H1 (cell line): Measurements from ENCODE around the gene CEP192. TPM values are rescaled to one million over a fixed set of nuclear protein-coding genes. Genes with fewer than 3 reads are reported as not detected.

Source experiments
- CTCF ChIA-PET: fragments of 300-600 bp; sonication (Branson Sonifier 250); formaldehyde crosslinking; loops from one replicate; lab custom pipeline; 2021; ENCODE audit not compliant: partially characterized antibody; lab: Charles Lee
- POLR2A ChIA-PET: fragments of 300-600 bp; sonication (Branson Sonifier 250); formaldehyde crosslinking; loops from one replicate; lab custom pipeline; 2021; ENCODE audit warnings: inconsistent platforms; ENCODE audit not compliant: partially characterized antibody; lab: Charles Lee
- DNase-seq, 2 experiments: peaks; one replicate each; pipeline versions ENCODE4 v3.0.0 to v3.0.0-alpha.2; 2010 to 2022; ENCODE audit warnings: low spot score in 2 of 2, low read depth in 1 of 2, mixed read lengths in 1 of 2
- FAIRE-seq: peaks from 2 replicates; lab custom pipeline; 2011; peaks lifted over from hg19 to GRCh38; lab: Jason Lieb, UNC
- H2AFZ ChIP-seq: 2 replicates; pipeline ENCODE4 v1.8.1; 2012; ENCODE audit warnings: low read length, inconsistent platforms
- H2AK5ac ChIP-seq: 2 replicates; pipeline ENCODE4 v1.6.1; 2013; ENCODE audit warnings: low read depth, low read length
- H2BK120ac ChIP-seq: replicated peaks from 2 replicates; pipeline ENCODE3; 2013; ENCODE audit warnings: low read depth, low read length, inconsistent platforms
- H2BK12ac ChIP-seq: 2 replicates; pipeline ENCODE4 v1.6.1; 2013; ENCODE audit warnings: low read depth, low read length
- H2BK15ac ChIP-seq: 2 replicates; pipeline ENCODE4 v1.6.1; 2013; ENCODE audit warnings: low read length
- H2BK20ac ChIP-seq: 2 replicates; pipeline ENCODE4 v1.6.1; 2013; ENCODE audit warnings: low read length
- H2BK5ac ChIP-seq: 2 replicates; pipeline ENCODE4 v1.6.1; 2013; ENCODE audit warnings: low read depth, low read length
- H3K14ac ChIP-seq: 2 replicates; pipeline ENCODE4 v1.6.1; 2013; ENCODE audit warnings: inconsistent platforms; ENCODE audit not compliant: insufficient read length
- H3K18ac ChIP-seq: 2 replicates; pipeline ENCODE4 v1.6.1; 2013; ENCODE audit warnings: low read length; ENCODE audit errors: extremely low read depth
- H3K23ac ChIP-seq: 2 replicates; pipeline ENCODE4 v1.6.1; 2013; ENCODE audit warnings: inconsistent platforms; ENCODE audit not compliant: insufficient read length
- H3K23me2 ChIP-seq: 2 replicates; pipeline ENCODE4 v1.6.1; 2013; ENCODE audit warnings: low read depth, low read length
- H3K27ac ChIP-seq: 2 replicates; pipeline ENCODE4 v1.6.1; 2011; ENCODE audit warnings: low read depth, low read length, inconsistent platforms
- H3K27me3 ChIP-seq, 4 experiments: replicated peaks in 1 of 4; 1 replicate in 1 of 4; 2 replicates in 3 of 4; pipeline versions ENCODE4 v1.6.1 to v1.8.1; 2011 to 2013; ENCODE audit warnings: low read length in 3 of 4, mild to moderate bottlenecking in 3 of 4, inconsistent platforms in 2 of 4, mixed read lengths in 2 of 4, moderate library complexity in 1 of 4; ENCODE audit not compliant: control insufficient read depth in 3 of 4, insufficient read depth in 3 of 4; ENCODE audit errors: extremely low read depth in 1 of 4
- H3K36me3 ChIP-seq, 4 experiments: 2 replicates each; pipeline versions ENCODE4 v1.6.1 to v1.8.1; 2011 to 2013; ENCODE audit warnings: mild to moderate bottlenecking in 4 of 4, low read length in 3 of 4, moderate library complexity in 2 of 4, control low read depth in 1 of 4, inconsistent platforms in 1 of 4; ENCODE audit not compliant: insufficient read depth in 4 of 4, control insufficient read depth in 2 of 4
- H3K4ac ChIP-seq: replicated peaks from 2 replicates; pipeline ENCODE3; 2013; ENCODE audit warnings: low read length, low read depth, mixed read lengths, inconsistent platforms; ENCODE audit not compliant: insufficient read length
- H3K4me1 ChIP-seq, 4 experiments: replicated peaks in 1 of 4; 1 replicate in 1 of 4; 2 replicates in 3 of 4; pipeline versions ENCODE4 v1.6.1 to v1.8.1; 2011 to 2013; ENCODE audit warnings: low read length in 3 of 4, inconsistent platforms in 2 of 4, mixed read lengths in 1 of 4; ENCODE audit not compliant: insufficient read depth in 4 of 4, control insufficient read depth in 3 of 4
- H3K4me2 ChIP-seq, 2 experiments: 2 replicates each; pipeline versions ENCODE4 v1.6.1 to v1.8.1; 2011 to 2013; ENCODE audit warnings: low read depth in 2 of 2, low read length in 2 of 2, control low read depth in 1 of 2, inconsistent platforms in 1 of 2, mild to moderate bottlenecking in 1 of 2; ENCODE audit not compliant: insufficient read depth in 1 of 2
- H3K4me3 ChIP-seq, 4 experiments: fragments of 200-600, 300-600 bp in 1 of 4; sonication (generic), shearing (Covaris generic), sonication (Bioruptor Twin) in 1 of 4; 2 replicates each; pipeline versions ENCODE4 v1.5.1 to v1.8.1; 2011 to 2016; ENCODE audit warnings: low read length in 4 of 4, low read depth in 3 of 4, control low read depth in 2 of 4, inconsistent platforms in 2 of 4, mild to moderate bottlenecking in 2 of 4, mixed read lengths in 1 of 4, moderate library complexity in 1 of 4; ENCODE audit not compliant: insufficient read depth in 2 of 4; ENCODE audit errors: extremely low read depth in 1 of 4
- H3K56ac ChIP-seq: replicated peaks from 2 replicates; pipeline ENCODE3; 2013; ENCODE audit warnings: low read depth, mild to moderate bottlenecking, mixed read lengths, low read length, inconsistent platforms; ENCODE audit not compliant: insufficient read length
- H3K79me1 ChIP-seq: 2 replicates; pipeline ENCODE4 v1.6.1; 2013; ENCODE audit warnings: low read depth, low read length, control low read depth
- H3K79me2 ChIP-seq, 2 experiments: 2 replicates each; pipeline versions ENCODE4 v1.6.1 to v1.8.1; 2012 to 2013; ENCODE audit warnings: low read length in 2 of 2, mild to moderate bottlenecking in 2 of 2, inconsistent platforms in 1 of 2; ENCODE audit not compliant: insufficient read depth in 2 of 2, control insufficient read depth in 1 of 2
- H3K9ac ChIP-seq, 4 experiments: replicated peaks in 1 of 4; 1 replicate in 1 of 4; 2 replicates in 3 of 4; pipeline versions ENCODE4 v1.6.1 to v1.8.1; 2011 to 2013; ENCODE audit warnings: low read depth in 3 of 4, low read length in 3 of 4, control low read depth in 2 of 4, mild to moderate bottlenecking in 2 of 4, moderate library complexity in 2 of 4, inconsistent platforms in 1 of 4; ENCODE audit errors: extremely low read depth in 1 of 4
- H3K9me3 ChIP-seq, 2 experiments: 2 replicates each; pipeline versions ENCODE4 v1.6.1 to v1.8.1; 2012 to 2013; ENCODE audit warnings: mild to moderate bottlenecking in 2 of 2, moderate library complexity in 2 of 2, control low read depth in 1 of 2, inconsistent platforms in 1 of 2, low read depth in 1 of 2, low read length in 1 of 2, mixed read lengths in 1 of 2; ENCODE audit not compliant: insufficient read depth in 2 of 2
- H4K20me1 ChIP-seq, 2 experiments: replicated peaks in 1 of 2; 2 replicates each; pipeline versions ENCODE3 to v1.8.1; 2011 to 2013; ENCODE audit warnings: inconsistent platforms in 2 of 2, low read length in 2 of 2, mild to moderate bottlenecking in 1 of 2; ENCODE audit not compliant: insufficient read depth in 2 of 2, control insufficient read depth in 1 of 2
- H4K5ac ChIP-seq: 2 replicates; pipeline ENCODE4 v1.6.1; 2013; ENCODE audit warnings: low read length, low read depth, mixed read lengths, inconsistent platforms; ENCODE audit not compliant: insufficient read length
- H4K8ac ChIP-seq: 2 replicates; pipeline ENCODE4 v1.8.0; 2013; ENCODE audit warnings: mild to moderate bottlenecking, moderate library complexity, low read length, inconsistent platforms; ENCODE audit not compliant: insufficient read depth; ENCODE audit errors: extremely low read depth
- H4K91ac ChIP-seq: replicated peaks from 2 replicates; pipeline ENCODE3; 2013; ENCODE audit warnings: low read length, mixed read lengths, inconsistent platforms; ENCODE audit not compliant: insufficient read length
- ASH2L ChIP-seq: fragments of 200-600, 300-600 bp; sonication (generic); IDR thresholded peaks from one replicate; pipeline ENCODE4 v1.7.1; 2017; ENCODE audit warnings: low read length
- CREB1 ChIP-seq: IDR thresholded peaks from 2 replicates; pipeline ENCODE4 v1.6.1; 2012; ENCODE audit warnings: inconsistent platforms
- GTF2F1 ChIP-seq: IDR thresholded peaks from 2 replicates; pipeline ENCODE4 v1.6.1; 2012; ENCODE audit warnings: low read depth, low read length, improper control_type of control experiment, borderline replicate concordance
- JUN ChIP-seq: IDR thresholded peaks from 2 replicates; pipeline ENCODE4 v1.6.1; 2011; ENCODE audit warnings: low read depth, mild to moderate bottlenecking, improper control_type of control experiment, low read length
- KDM4A ChIP-seq: IDR thresholded peaks from one replicate; pipeline ENCODE4 v1.7.1; 2012; ENCODE audit warnings: low read depth, mild to moderate bottlenecking, moderate library complexity, low read length, inconsistent platforms; ENCODE audit not compliant: severe bottlenecking
- MAX ChIP-seq: IDR thresholded peaks from 2 replicates; pipeline ENCODE4 v1.6.1; 2012; ENCODE audit warnings: inconsistent platforms
- NANOG ChIP-seq: IDR thresholded peaks from 2 replicates; pipeline ENCODE4 v1.6.1; 2011; ENCODE audit warnings: low read length, low read depth, mild to moderate bottlenecking, inconsistent platforms; ENCODE audit not compliant: insufficient read depth, poor library complexity, severe bottlenecking
- POLR2A ChIP-seq, 2 experiments: IDR thresholded peaks; 1 replicate in 1 of 2; 2 replicates in 1 of 2; pipeline ENCODE4 v1.6.1; 2011; ENCODE audit warnings: low read depth in 2 of 2, low read length in 2 of 2, mild to moderate bottlenecking in 2 of 2; ENCODE audit errors: control extremely low read depth in 1 of 2
- RFX5 ChIP-seq: IDR thresholded peaks from 2 replicates; pipeline ENCODE4 v1.6.1; 2011; ENCODE audit warnings: low read depth, low read length, improper control_type of control experiment, borderline replicate concordance
- SP2 ChIP-seq: IDR thresholded peaks from 2 replicates; pipeline ENCODE4 v1.6.1; 2012; ENCODE audit warnings: mild to moderate bottlenecking, low read length, inconsistent platforms
- WGBS, 2 experiments: shearing (Covaris generic) in 1 of 2; methylation state at CpG; one replicate each; pipeline versions ENCODE4 v1.1.6 to v1.1.7; 2013 to 2015; ENCODE audit warnings: low lambda C conversion rate in 2 of 2, mixed read lengths in 2 of 2, inconsistent platforms in 1 of 2, low coverage in 1 of 2, missing lambda C conversion rate in 1 of 2; ENCODE audit not compliant: insufficient replicate concordance in 2 of 2, insufficient coverage in 1 of 2, insufficient read length in 1 of 2; ENCODE audit errors: extremely low coverage in 1 of 2, missing lambda C conversion rate in 1 of 2; 5-methylcytosine and 5-hydroxymethylcytosine counted together
- polyA plus RNA-seq, 7 experiments: library from polyadenylated mRNA; depleted of rRNA in 3 of 7; stranded (reverse) in 5 of 7; unstranded in 2 of 7; fragments of >200 nt in 5 of 7; fragments of 200-250 nt in 2 of 7; gene quantifications; 1 replicate in 5 of 7; 2 replicates in 1 of 7; 4 replicates in 1 of 7; pipeline versions ENCODE4 v1.2.1 to v1.2.3, GENCODE V29; 2011 to 2013; ENCODE audit warnings: missing spikeins in 2 of 7, mixed read lengths in 2 of 7
- total RNA-seq: library from RNA; stranded (reverse); fragmentation: NEBNext Ultra II Directional; extraction: Animal tissue kit (Norgen Biotek cat#: 25700); gene quantifications from 2 replicates; pipeline ENCODE4 v1.2.1, GENCODE V29; 2021

Gene CEP192
- total and polyA plus RNA-seq, 2 of the 8 experiments (the other 6 are each of a cell fraction or from before 2014, with no cell fraction given): 13.4 to 23.1 TPM

GRCh38 chr18:13126966-13127598, 135.9 kb downstream of the CEP192 start:
- no peak overlapping the region for H3K18ac ChIP-seq
- H3K9me3 ChIP-seq: peaks cover 3 to 7% of the 10 kb centered on the region in 2 experiments; a peak in 1 of 4 replicates
- 90% methylated on average over 17 of the region's 17 CpGs; no CpG with 5 or more reads in 1 of the 2 experiments for WGBS, 2 experiments
- no peak overlapping the region for H3K56ac ChIP-seq
- no peak overlapping the region for H2BK15ac ChIP-seq
- H2BK12ac ChIP-seq: no peak overlapping the region
- H3K4me2 ChIP-seq: no peak overlapping the region
- CTCF ChIA-PET: interaction anchor here (0.6 to 3.8 kb wide), 5 partner anchors 14 to 351 kb away, joined by 3 to 16 read pairs (median 3); no protein-coding TSS in a partner anchor
- POLR2A ChIA-PET: interaction anchor here (0.6 to 1.1 kb wide), 2 partner anchors 10 to 81 kb away, joined by 3 read pairs; no protein-coding TSS in a partner anchor
- no peak overlapping the region for H4K5ac ChIP-seq
- no peak overlapping the region for H3K23ac ChIP-seq
- H4K20me1 ChIP-seq: peaks cover 0 to 2% of the 10 kb centered on the region in 2 experiments
- H3K27me3 ChIP-seq: no peaks in the 10 kb centered on the region
- FAIRE-seq: no peak
- no peak for DNase-seq
- no peak overlapping the region for H4K91ac ChIP-seq
- TF ChIP-seq MAX (no peak), JUN (no peak), POLR2A (IDR thresholded peaks at IDR 0.05; ENCODE audit: control extremely low read depth in 1 of 2, low read depth in 2 of 2, low read length in 2 of 2) (no peak), CREB1 (no peak), KDM4A (no peak), RFX5 (no peak), ASH2L (no peak), GTF2F1 (no peak), NANOG (no peak), SP2 (no peak)
- no peak overlapping the region for H2BK5ac ChIP-seq
- no peaks in the 10 kb centered on the region for H3K79me1 ChIP-seq
- H2BK20ac ChIP-seq: no peak overlapping the region
- no peak overlapping the region for H3K4ac ChIP-seq
- H3K23me2 ChIP-seq: no peaks in the 10 kb centered on the region
- no peak overlapping the region for H3K9ac ChIP-seq
- no peak overlapping the region for H3K4me3 ChIP-seq
- H3K36me3 ChIP-seq: no peaks in the 10 kb centered on the region
- no peaks in the 10 kb centered on the region; a peak in 1 of 7 replicates for H3K4me1 ChIP-seq
- no peak overlapping the region for H2AFZ ChIP-seq
- H3K27ac ChIP-seq: no peak overlapping the region
- no peak overlapping the region for H2BK120ac ChIP-seq
- H3K14ac ChIP-seq: no peak overlapping the region
- no peak overlapping the region for H2AK5ac ChIP-seq
- no peak overlapping the region for H4K8ac ChIP-seq
- no peaks in the 10 kb centered on the region for H3K79me2 ChIP-seq
